ENCODE data around the gene TCERG1L. TPM values are rescaled to one million over a fixed set of nuclear protein-coding genes. Genes with fewer than 3 reads are reported as not detected.
"Not testable (repeated sequence)": the region's sequence is repeated elsewhere in the genome, so short reads cannot be mapped to it uniquely, and the experiment has no call there.

TCERG1L gene
- polyA plus RNA-seq, 1 experiment: not detected

- ChIA-PET POLR2A (no interaction called here), CTCF (no interaction called here)
- H3K36me3 ChIP-seq (ENCODE audit: control insufficient read depth, insufficient read depth, low read length): no peaks in the 10 kb centered on the region
- no peak overlapping the region for H3K4me3 ChIP-seq (ENCODE audit: low read depth, low read length)
- no peak for DNase-seq (ENCODE audit: low read depth)
- no peak for TF ChIP-seq CTCF (IDR thresholded peaks at IDR 0.05; ENCODE audit: insufficient read depth, low read depth, low read length)
- H3K27me3 ChIP-seq (ENCODE audit: control insufficient read depth, insufficient read depth, low read length): no peaks in the 10 kb centered on the region
Measured at GRCh38 chr10:131323025-131323424, 11.5 kb upstream of the TCERG1L start.

GRCh38 chr10:131322575-131322974 lies 11.1 kb upstream of the TCERG1L start:
- CTCF ChIA-PET; H3K36me3 ChIP-seq (ENCODE audit: control insufficient read depth, insufficient read depth, low read length); H3K4me3 ChIP-seq (ENCODE audit: low read depth, low read length); POLR2A ChIA-PET; DNase-seq (ENCODE audit: low read depth); H3K27me3 ChIP-seq (ENCODE audit: control insufficient read depth, insufficient read depth, low read length): not testable (repeated sequence)

GRCh38 chr10:131320860-131321604 lies 9.5 kb upstream of the TCERG1L start:
- CTCF ChIA-PET: no interaction called here
- no peaks in the 10 kb centered on the region for H3K36me3 ChIP-seq (ENCODE audit: control insufficient read depth, insufficient read depth, low read length)
- TF ChIP-seq CTCF (IDR thresholded peaks at IDR 0.05; ENCODE audit: insufficient read depth, low read depth, low read length): no peak
- no peaks in the 10 kb centered on the region for H3K27me3 ChIP-seq (ENCODE audit: control insufficient read depth, insufficient read depth, low read length)
- POLR2A ChIA-PET: no interaction called here
- H3K4me3 ChIP-seq (ENCODE audit: low read depth, low read length): no peak overlapping the region
- no peak for DNase-seq (ENCODE audit: low read depth)

DNA sequence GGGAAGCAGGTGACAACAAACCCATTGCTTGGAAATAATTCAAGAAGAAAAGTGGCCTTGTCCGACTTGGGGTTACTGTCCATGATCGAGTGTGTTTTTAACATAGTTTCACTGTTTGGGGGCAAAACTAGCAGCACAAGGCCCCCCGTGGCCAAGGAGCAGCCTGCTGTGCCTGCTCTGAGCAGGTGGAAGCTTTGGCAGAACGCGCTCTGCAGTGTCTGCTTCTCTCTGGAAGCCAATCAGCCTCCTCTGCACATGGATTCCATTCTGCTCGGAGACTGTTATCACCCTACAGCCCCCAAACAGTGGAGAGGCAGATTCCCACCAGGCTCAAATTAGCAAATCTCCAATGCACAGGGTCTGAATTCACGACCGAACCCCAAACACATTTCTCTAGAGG lies 7.3 kb upstream of the TCERG1L start:
- ChIA-PET CTCF (no interaction called here), POLR2A (no interaction called here)
- Histone ChIP-seq H3K36me3 (ENCODE audit: control insufficient read depth, insufficient read depth, low read length) (no peaks in the 10 kb centered on the region), H3K27me3 (ENCODE audit: control insufficient read depth, insufficient read depth, low read length) (no peaks in the 10 kb centered on the region), H3K4me3 (ENCODE audit: low read depth, low read length) (no peak overlapping the region)
- DNase-seq (ENCODE audit: low read depth): no peak
- no peak for TF ChIP-seq CTCF (IDR thresholded peaks at IDR 0.05; ENCODE audit: insufficient read depth, low read depth, low read length)

DNA sequence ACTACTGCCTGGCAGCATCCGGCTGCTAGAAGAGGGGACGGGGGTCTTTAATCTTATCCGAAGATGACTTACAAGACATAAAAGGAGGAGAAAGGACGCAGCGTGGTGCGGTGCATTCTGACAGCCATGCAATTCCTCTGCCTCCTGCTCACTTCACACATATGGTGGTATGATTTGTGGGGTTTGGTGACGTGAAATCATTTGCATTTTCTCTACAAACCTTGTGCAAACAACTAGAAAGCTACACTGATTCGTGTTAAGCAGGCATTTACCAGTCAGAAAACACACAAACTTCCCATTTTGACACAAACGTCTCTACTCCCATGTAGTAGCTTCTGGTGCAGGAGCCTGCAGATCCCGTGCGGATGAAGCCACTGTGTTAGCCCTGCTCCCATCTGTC lies 6.8 kb upstream of the TCERG1L start:
- CTCF ChIA-PET: no interaction called here
- Histone ChIP-seq H3K4me3 (ENCODE audit: low read depth, low read length) (no peak overlapping the region), H3K36me3 (ENCODE audit: control insufficient read depth, insufficient read depth, low read length) (no peaks in the 10 kb centered on the region), H3K27me3 (ENCODE audit: control insufficient read depth, insufficient read depth, low read length) (no peaks in the 10 kb centered on the region)
- POLR2A ChIA-PET: no interaction called here
- TF ChIP-seq CTCF (IDR thresholded peaks at IDR 0.05; ENCODE audit: insufficient read depth, low read depth, low read length): no peak
- DNase-seq (ENCODE audit: low read depth): no peak

All from BJ (cell line).